ENCODE results near the gene SLC9A3. TPM values are rescaled to one million over a fixed set of nuclear protein-coding genes. Genes with fewer than 3 reads are reported as not detected.
A peak's percentile ranks its signal among the peaks of the same experiment; 100 is the strongest.

Gene SLC9A3
- total RNA-seq (2016; rRNA removed; fragmentation: Illumina TruSeq; extraction: Trizol) (1.2 and 1.8 TPM in 2 replicates), polyA plus RNA-seq (2011; rRNA removed) (1.5 and 1.9 TPM in 2 replicates), polyA minus RNA-seq (2011; rRNA and poly(A)+ RNA removed; ENCODE audit: low replicate concordance) (0.76 and 1.0 TPM in 2 replicates), Bru-seq, nascent RNA (percentile 15 among the genes with signal in this experiment), BruChase-seq, experiment 1, labeled RNA remaining after a 6-hour chase (percentile 24 among the genes with signal in this experiment), BruChase-seq, experiment 2, labeled RNA remaining after a 2-hour chase (percentile 26 among the genes with signal in this experiment)
- 0.30 and 0.35 TPM in 2 replicates for total RNA-seq (2016; cell fraction: cytosol; rRNA removed; fragmentation: Illumina TruSeq; extraction: Trizol; ENCODE audit: low read depth)
- total RNA-seq (2016; cell fraction: insoluble cytoplasmic fraction; rRNA removed; fragmentation: Illumina TruSeq; extraction: Trizol) = 1.3 and 1.6 TPM in 2 replicates
- total RNA-seq (2016; cell fraction: membrane; rRNA removed; fragmentation: Illumina TruSeq; extraction: Trizol) = 1.5 and 1.9 TPM in 2 replicates
- 1.1 and 1.2 TPM in 2 replicates for total RNA-seq (2016; cell fraction: nucleus; rRNA removed; fragmentation: Illumina TruSeq; extraction: Trizol)
- 1.4 TPM in 2 replicates for polyA plus RNA-seq (2011; cell fraction: cytosol; rRNA removed)
- 2.2 and 2.4 TPM in 2 replicates for polyA plus RNA-seq (2011; cell fraction: nucleus; rRNA removed)
- 1.1 and 1.4 TPM in 2 replicates for polyA plus RNA-seq (2012)
- polyA plus RNA-seq (2016; cell fraction: cytosol; fragmentation: Illumina TruSeq; extraction: Trizol; ENCODE audit: low read depth) = 0.37 and 0.43 TPM in 2 replicates
- polyA plus RNA-seq (2016; cell fraction: insoluble cytoplasmic fraction; fragmentation: Illumina TruSeq; extraction: Trizol; ENCODE audit: low read depth) = 1.7 and 1.8 TPM in 2 replicates
- polyA plus RNA-seq (2016; cell fraction: membrane; fragmentation: Illumina TruSeq; extraction: Trizol; ENCODE audit: low read depth) = 1.4 and 1.6 TPM in 2 replicates
- 1.9 and 2.4 TPM in 2 replicates for polyA plus RNA-seq (2016; cell fraction: nucleus; fragmentation: Illumina TruSeq; extraction: Trizol; ENCODE audit: insufficient read depth, low read depth)
- polyA minus RNA-seq (2011; cell fraction: cytosol; rRNA and poly(A)+ RNA removed) = 0.35 and 0.49 TPM in 2 replicates
- polyA minus RNA-seq (2011; cell fraction: nucleus; rRNA and poly(A)+ RNA removed) = 0.99 and 1.0 TPM in 2 replicates
- long read RNA-seq, experiment 1 = 0 reads
- long read RNA-seq, experiment 2 = 0 reads

DNA sequence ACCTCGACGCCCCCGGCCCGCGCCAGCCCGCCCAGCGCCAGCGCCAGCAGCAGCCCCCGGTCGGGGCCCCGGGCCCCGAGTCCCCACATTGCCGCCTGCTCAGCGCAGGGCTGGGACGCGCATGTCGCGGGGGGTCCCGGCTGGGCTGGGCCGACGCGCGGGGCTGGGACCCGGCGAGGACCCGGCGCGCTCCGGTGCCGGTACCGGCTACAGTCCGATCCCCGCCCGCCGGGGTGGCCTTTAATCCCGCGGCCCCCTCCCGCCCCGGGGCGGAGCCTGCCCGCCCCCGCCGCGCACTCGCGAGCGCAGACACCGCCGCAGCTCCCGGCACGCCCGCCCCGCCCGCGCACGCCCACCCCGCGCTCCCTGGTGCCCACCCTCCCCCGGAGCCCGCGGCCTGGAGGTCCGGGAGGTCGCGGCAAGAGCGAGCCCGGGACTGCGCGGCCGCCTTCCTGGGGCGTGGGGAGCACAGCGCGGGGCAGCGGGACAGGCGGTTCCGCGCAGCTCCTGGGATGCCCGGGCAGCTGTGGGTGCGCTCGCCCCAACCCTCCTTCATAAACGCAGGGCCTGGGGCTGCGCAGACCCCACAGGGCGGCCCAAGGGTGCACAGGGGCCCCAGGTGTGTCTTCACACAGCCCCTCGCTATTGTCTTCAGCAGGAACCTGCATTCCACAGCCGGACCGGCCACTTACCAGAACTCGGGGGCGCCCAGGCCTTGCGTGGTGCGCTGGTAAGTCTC is at the start of gene SLC9A3:
Gene SLC9A3 (minus strand): TSS at position 216 of the 739 bp plus-strand sequence.
- H2AFZ ChIP-seq (ENCODE audit: low read length) = no peak within 1 kb of the TSS
- no peak within 1 kb of the TSS for H3K4me3 ChIP-seq (replicated peaks in 1 of 3; ENCODE audit: insufficient read depth in 1 of 3, low read depth in 2 of 3, low read length in 3 of 3)
- FAIRE-seq (no peak), ATAC-seq (no peak), DNase-seq (ENCODE audit: low spot score) (no peak)
- no TSS peak for BruUV-seq (replicated peaks)
- 73% methylated on average over 6 of the region's 89 CpGs for WGBS (ENCODE audit: low lambda C conversion rate)
- H3K36me3 ChIP-seq (replicated peaks in 1 of 2; ENCODE audit: control insufficient read depth in 1 of 2, insufficient read depth in 2 of 2, low read length in 2 of 2) = no peaks in the 10 kb centered on the region
- no peaks in the 10 kb centered on the region for H3K9me3 ChIP-seq (ENCODE audit: low read length)
- in situ Hi-C loops (cut with HindIII; ENCODE audit: extremely low pct_ligation_motif_present, low pct_unique_long_range_greater_than_20kb) = no loop called here
- no peak within 1 kb of the TSS for H3K4me2 ChIP-seq (ENCODE audit: low read depth, low read length)
- H4K20me1 ChIP-seq (ENCODE audit: insufficient read depth, low read length) = no peaks in the 10 kb centered on the region
- H3K9ac ChIP-seq (ENCODE audit: insufficient read depth, low read depth, low read length) = no peak within 1 kb of the TSS
- ChIA-PET POLR2A (no interaction called here), CTCF (ENCODE audit: low intra/inter-chr PET ratio, low total read pairs) (no interaction called here)
- peaks cover 17% of the 10 kb centered on the region; the same call in 1 of the 2 replicates for H3K4me1 ChIP-seq (ENCODE audit: insufficient read depth, low read length)
- no peak within 1 kb of the TSS for H3K27ac ChIP-seq (ENCODE audit: extremely low read length, insufficient read depth, low read length)
- no peaks in the 10 kb centered on the region for H3K79me2 ChIP-seq (ENCODE audit: insufficient read depth, low read length)
- intact Hi-C loops (cut with micrococcal nuclease; ENCODE audit: unreplicated experiment) = no loop called here
- H3K27me3 ChIP-seq (ENCODE audit: control insufficient read depth in 1 of 2, insufficient read depth in 2 of 2, low read length in 2 of 2) = peaks cover 0 to 52% of the 10 kb centered on the region in 2 experiments; a peak in 4 of 5 replicates
- TF ChIP-seq, protein P1, sequence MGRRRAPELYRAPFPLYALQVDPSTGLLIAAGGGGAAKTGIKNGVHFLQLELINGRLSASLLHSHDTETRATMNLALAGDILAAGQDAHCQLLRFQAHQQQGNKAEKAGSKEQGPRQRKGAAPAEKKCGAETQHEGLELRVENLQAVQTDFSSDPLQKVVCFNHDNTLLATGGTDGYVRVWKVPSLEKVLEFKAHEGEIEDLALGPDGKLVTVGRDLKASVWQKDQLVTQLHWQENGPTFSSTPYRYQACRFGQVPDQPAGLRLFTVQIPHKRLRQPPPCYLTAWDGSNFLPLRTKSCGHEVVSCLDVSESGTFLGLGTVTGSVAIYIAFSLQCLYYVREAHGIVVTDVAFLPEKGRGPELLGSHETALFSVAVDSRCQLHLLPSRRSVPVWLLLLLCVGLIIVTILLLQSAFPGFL (CRISPR knock-in tag; IDR thresholded peaks at IDR 0.05) = no peak
- TF ChIP-seq ZNF225 (CRISPR knock-in tag; IDR thresholded peaks at IDR 0.05) = no peak
- TF ChIP-seq NCOR1 (IDR thresholded peaks at IDR 0.05; ENCODE audit: borderline replicate concordance, low read length) = no peak
- TF ChIP-seq PHF8 (CRISPR knock-in tag; IDR thresholded peaks at IDR 0.05) = no peak
- no peak for TF ChIP-seq ZNF558 (CRISPR knock-in tag; IDR thresholded peaks at IDR 0.05; ENCODE audit: borderline replicate concordance)
- TF ChIP-seq ZNF879 (CRISPR knock-in tag; IDR thresholded peaks at IDR 0.05) = no peak
- no peak for TF ChIP-seq TEAD3 (CRISPR knock-in tag; optimal IDR thresholded peaks at IDR 0.05; ENCODE audit: borderline replicate concordance)
- no peak for TF ChIP-seq BHLHE40 (IDR thresholded peaks at IDR 0.05; ENCODE audit: low read length)
- TF ChIP-seq, protein P2, sequence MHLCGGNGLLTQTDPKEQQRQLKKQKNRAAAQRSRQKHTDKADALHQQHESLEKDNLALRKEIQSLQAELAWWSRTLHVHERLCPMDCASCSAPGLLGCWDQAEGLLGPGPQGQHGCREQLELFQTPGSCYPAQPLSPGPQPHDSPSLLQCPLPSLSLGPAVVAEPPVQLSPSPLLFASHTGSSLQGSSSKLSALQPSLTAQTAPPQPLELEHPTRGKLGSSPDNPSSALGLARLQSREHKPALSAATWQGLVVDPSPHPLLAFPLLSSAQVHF (CRISPR knock-in tag; IDR thresholded peaks at IDR 0.05) = no peak
- no peak for TF ChIP-seq ZNF263 (CRISPR knock-in tag; IDR thresholded peaks at IDR 0.05)
- TF ChIP-seq, protein P3, sequence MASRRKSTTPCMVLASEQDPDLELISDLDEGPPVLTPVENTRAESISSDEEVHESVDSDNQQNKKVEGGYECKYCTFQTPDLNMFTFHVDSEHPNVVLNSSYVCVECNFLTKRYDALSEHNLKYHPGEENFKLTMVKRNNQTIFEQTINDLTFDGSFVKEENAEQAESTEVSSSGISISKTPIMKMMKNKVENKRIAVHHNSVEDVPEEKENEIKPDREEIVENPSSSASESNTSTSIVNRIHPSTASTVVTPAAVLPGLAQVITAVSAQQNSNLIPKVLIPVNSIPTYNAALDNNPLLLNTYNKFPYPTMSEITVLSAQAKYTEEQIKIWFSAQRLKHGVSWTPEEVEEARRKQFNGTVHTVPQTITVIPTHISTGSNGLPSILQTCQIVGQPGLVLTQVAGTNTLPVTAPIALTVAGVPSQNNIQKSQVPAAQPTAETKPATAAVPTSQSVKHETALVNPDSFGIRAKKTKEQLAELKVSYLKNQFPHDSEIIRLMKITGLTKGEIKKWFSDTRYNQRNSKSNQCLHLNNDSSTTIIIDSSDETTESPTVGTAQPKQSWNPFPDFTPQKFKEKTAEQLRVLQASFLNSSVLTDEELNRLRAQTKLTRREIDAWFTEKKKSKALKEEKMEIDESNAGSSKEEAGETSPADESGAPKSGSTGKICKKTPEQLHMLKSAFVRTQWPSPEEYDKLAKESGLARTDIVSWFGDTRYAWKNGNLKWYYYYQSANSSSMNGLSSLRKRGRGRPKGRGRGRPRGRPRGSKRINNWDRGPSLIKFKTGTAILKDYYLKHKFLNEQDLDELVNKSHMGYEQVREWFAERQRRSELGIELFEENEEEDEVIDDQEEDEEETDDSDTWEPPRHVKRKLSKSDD (CRISPR knock-in tag; IDR thresholded peaks at IDR 0.05; ENCODE audit: low read depth) = no peak
- TF ChIP-seq, protein P4, sequence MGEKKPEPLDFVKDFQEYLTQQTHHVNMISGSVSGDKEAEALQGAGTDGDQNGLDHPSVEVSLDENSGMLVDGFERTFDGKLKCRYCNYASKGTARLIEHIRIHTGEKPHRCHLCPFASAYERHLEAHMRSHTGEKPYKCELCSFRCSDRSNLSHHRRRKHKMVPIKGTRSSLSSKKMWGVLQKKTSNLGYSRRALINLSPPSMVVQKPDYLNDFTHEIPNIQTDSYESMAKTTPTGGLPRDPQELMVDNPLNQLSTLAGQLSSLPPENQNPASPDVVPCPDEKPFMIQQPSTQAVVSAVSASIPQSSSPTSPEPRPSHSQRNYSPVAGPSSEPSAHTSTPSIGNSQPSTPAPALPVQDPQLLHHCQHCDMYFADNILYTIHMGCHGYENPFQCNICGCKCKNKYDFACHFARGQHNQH (CRISPR knock-in tag; IDR thresholded peaks at IDR 0.05) = no peak

All from HepG2 (cell line).